NCI-H2029 treated with DMSO at 0.1 percent for 48 hours (cell line): Measurements from ENCODE around the gene MYT1.
"Not testable (repeated sequence)": the region's sequence is repeated elsewhere in the genome, so short reads cannot be mapped to it uniquely, and the experiment has no call there.

Experiments
- DNase-seq: peaks from one replicate; lab custom pipeline; 2025; lab: John Stamatoyannopoulos, UW

The MYT1 gene

DNA sequence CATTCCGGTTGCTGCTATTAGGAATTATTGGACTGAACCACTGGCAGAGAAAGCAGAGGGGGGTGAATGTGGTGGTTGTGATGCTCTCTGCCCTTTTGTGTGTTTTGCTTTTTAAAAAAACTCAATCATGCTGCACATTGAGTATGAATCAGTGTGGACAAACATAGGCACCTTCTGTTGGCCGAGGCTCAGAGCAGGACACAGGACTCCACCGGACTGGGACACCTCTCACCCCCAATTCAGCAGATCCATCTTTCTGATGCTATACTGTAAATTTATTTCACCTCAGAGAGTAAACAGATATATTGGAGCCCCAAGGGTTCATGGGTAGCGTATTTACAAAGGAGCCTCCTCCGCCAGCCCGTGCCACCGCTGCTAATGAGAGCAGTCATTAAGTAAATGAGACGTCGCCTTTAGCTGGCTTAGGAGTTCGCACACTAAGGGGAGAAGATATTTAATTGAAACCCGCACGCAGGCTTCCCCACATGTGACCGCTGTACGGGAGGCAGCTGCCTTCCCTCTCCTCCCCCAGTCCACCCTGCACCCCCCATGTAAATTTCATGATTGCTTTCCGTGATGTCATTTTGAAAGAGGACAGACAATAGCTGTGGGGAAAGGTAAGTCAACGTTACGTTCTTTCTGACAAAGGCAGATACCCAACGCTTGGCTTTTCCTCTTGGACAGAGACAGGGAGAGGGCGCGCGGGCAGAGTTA, at the start of gene MYT1:
Gene MYT1, plus strand, starts transcription at position 330 of the 714 bp plus-strand sequence. CDS start 34,410 bp downstream, outside the sequence.
- DNase-seq, result peak; percentile 97

DNA sequence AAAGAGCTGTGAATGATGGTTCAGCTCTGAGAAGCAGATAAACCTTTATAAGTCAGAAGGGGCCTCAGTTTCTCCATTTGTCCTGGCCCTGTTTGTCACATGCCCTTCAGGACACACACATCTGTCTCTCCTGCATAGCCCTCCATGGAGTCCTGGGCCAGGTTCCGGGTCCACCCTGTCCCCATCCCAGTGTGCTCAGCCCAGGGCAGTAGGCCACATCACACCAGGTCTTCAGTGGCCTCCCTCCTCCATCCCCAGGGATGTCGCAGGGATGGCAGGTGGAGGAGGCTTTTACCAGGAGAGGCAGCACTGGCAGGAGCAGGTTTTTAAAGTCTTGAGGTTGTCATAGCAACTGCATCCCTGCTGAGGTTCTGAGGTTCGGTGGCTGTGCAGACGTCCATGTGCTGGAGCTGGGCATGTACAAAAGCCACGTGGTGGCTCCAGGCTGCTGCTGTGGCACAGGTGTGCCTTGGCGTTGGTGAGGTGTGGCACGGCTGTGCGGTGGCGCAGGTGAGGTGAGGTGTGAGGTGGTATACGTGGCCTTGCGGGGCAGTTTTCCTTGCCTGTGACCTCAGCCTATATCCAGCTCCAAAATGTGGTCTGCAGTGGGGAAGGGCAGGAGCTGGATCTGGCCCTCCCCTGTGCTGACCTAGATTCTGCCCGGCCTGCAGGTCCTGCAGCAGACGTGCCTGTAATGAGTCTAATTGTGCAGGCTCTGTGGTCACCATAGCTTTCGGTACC, 48.9 kb upstream of the MYT1 start:
- no peak for DNase-seq

DNA sequence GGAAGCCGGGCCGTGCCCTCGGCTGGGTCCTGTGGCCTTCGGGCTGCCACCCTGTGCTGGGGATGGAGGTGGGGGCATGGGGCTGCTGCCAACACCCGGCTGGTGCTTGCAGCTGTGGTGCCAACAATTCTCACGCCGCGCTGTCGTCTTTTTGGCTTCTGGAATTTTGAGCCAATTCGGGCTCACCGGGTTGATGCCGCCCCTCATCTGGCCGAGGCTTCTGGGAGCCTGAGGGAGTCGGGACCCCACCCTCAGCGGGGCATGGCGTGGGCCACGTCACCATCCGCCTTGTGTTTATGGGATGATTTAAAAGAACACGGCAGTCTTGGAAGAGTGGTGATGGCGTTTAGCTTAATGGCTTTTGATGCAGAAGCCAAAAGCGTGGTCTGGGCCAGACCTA, 48.2 kb upstream of the MYT1 start:
- no peak for DNase-seq

DNA sequence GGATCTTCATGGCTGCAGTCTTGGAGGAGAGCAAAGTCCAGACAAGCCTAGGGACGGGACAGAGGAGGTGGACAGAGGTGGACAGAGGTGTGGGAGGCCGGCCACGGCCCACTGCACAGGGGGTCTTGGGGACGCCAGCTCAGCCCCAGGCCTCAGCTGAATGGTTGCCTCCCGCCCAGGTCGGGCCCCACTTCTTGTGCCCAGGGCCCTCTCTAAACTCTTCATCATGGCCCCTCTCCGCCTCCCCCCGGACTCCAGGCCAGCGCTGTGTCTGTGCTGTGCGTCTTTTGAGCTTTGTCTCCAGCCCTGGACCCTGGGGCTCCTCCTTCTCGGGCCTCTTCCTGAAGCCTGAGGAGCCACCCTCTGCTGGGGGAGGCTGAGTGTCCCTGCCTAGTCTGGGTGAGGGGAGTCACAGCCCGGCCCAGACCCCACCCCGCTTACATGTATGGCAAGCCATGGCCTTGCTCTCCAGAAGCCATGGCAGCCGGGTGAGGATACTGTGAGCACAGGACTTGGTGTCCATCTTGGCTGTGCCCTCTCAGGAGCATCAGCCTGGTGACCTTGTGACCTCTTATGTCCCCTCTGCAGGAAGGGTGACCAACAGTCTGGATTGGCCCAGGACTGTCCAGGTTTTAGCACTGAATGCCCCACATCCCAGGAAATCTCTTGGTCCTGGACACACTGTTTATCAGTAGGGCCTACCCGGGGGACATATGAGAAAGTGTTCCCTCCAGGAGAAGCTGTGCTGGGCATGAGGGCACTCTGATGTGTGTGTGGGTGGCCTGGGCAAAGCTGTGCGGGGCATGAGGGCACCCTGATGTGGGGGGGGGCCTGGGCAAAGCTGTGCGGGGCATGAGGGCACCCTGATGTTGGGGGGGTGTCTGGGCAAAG, 47.5 kb upstream of the MYT1 start:
- no peak for DNase-seq

DNA sequence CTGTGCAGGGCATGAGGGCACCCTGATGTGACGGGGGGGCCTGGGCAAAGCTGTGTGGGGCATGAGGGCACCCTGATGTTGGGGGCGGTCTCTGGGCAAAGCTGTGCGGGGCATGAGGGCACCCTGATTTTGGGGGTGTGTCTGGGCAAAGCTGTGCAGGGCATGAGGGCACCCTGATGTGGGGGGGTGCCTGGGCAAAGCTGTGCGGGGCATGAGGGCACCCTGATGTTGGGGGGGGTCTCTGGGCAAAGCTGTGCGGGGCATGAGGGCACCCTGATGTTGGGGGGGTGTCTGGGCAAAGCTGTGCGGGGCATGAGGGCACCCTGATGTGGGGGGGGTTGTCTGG, 46.8 kb upstream of the MYT1 start:
- not testable (repeated sequence) for DNase-seq

DNA sequence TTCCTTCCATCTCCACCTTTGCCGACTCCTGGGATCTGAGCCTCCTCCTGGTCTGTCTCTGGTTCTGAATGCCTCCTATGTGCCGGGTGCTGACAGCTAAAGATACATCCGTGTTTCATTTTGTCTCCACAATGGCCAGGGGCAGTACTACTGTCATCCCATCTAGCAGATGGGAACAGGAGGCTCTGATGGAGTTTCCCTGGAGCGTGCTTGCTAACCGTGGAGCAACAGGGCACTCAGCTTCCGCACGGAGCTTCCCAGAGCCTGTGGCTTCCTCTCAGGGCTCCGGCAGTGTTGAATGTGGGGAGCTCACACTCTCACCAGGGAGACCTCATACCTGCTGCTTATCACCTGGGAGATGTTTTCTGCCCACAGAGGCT, 45.0 kb upstream of the MYT1 start:
- DNase-seq, result no peak

DNA sequence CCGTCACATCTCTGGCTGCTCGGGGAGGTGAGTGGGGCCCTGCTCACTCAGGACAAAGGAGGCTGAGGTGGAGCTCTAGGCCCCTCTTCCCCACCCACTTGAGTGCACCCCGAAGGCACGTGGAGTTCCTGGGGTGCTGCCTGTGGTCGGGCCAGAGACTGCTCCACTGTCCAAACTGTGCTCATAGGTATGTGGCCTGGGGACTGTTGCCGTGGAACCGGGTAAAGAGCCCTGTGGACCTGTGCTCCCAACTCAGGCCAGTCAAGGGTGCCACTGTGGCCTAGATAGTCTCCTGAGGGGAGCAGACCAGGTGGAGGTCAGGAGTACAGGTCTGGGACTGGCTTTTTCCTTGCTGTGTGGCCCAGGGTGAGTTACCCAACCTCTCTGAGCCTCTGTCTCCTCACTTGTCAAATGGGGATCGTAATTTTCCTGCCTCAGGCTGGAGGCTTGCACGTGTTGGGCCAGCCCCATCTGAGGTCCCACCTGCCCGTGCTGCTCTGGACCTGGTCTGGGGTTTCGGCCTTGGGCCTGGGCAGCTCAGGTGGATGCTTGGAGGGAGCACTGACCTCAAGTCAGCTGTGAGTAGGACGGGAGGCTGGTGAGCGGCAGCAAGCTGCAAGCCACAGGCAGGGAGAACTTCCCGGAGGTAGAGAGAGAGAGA, 44.4 kb upstream of the MYT1 start:
- DNase-seq, result no peak

DNA sequence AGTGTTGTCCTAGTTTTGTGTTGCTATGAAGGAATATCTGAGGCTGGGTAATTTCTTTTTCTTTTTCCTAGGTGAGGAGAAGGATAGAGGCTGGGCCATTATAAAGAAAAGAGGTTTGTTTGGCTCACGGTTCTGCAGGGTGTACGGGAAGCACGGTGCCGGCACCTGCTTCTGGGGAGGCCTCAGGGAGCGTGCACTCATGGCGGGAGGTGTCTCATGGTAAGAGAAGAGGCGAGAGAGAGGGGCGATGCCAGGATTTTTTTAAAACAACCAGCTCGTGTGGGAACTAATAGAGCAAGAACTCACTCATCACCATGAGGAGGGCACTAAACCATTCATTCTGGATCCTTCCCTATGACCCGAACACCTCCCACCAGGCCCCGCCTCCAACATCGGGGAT, 42.7 kb upstream of the MYT1 start:
- DNase-seq, result no peak

DNA sequence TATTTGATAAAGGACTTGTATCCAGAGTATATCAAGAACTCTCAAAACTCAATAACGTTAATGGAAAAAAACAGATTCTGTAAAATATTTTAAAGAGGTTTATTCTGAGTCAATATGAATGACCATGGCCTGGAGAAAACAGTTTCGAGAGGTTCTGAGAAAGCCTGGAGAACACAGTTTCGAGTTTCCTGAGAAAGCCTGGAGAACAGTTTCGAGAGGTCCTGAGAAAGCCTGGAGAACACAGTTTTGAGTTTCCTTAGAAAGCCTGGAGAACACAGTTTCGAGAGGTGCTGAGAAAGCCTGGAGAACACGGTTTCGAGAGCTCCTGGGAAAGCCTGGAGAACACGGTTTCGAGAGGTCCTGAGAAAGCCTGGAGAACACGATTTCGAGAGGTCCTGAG, 41.3 kb upstream of the MYT1 start:
- DNase-seq, result not testable (repeated sequence)

DNA sequence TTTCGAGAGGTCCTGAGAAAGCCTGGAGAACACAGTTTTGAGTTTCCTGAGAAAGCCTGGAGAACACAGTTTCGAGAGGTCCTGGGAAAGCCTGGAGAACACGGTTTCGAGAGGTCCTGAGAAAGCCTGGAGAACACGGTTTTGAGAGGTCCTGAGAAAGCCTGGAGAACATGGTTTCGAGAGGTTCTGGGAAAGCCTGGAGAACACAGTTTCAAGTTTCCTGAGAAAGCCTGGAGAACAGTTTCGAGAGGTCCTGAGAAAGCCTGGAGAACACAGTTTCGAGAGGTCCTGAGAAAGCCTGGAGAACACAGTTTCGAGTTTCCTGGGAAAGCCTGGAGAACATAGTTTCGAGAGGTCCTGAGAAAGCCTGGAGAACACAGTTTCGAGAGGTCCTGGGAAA, 40.7 kb upstream of the MYT1 start:
- not testable (repeated sequence) for DNase-seq

DNA sequence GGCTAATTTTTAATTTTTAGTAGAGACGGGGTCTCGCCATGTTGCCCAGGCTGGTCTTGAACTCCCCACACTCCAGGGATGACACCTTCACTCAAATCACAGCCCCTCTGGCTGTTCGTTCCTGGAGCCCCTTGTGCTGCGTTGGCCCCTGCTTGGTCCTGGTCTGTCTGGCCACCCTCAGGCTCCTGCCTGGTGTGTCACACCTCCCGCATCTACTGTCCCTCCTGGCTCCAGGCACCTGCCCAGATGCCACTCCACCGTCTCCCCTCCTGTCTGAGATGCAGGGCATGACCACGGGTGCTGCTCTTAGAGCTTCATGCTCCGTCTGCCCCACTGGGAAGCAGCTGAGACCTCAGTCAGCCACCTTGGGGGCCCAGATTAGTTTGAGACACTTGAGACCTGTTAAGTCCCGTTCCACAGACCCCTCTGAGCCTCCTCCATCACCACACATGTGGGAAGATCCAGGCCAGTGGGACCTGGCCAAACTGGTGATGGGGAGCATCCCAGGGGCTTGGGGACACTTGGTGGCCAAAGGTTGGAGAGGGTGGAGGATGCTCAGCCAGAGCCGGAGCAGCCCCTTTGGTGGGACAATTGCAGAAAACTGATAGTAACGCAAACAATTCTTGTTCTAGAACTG, 35.0 kb upstream of the MYT1 start:
- no peak for DNase-seq

DNA sequence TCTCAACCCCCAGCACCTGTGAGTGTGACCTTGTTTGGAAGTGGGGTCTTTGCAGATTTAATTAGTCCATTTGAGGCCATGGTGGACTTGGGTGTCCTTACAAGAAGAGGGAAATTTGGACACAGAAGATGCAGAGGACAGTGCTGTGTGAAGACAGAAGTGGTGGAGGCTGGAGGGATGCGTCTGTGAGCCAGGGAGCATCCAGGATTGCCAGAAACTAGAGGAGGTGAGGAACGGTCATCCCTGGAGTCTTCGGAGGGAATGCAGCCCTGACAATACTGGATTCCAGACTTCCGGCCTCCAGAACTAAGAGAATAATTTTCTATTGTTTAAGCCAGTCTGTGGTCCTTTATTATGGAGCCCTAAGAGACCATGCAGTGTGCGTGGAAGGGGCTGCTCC, 34.0 kb upstream of the MYT1 start:
- no peak for DNase-seq

DNA sequence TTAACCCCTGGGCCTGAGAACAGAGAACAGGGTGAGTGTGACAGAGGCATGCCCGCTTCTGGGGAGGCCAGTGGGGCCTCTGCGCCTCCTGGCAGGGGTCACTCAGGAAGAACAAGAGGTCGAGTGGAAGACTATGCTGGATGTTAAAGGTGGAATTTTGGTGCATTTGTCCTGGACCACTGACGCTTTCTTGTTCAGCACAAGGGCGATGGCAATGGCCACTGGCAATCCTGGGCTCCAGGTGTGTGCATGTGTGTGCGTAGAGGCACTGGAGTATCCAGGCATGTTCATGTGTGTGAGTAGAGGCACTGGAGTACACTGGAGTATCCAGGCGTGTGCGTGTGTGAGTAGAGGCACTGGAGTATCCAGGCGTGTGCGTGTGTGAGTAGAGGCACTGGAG, 33.4 kb upstream of the MYT1 start:
- no peak for DNase-seq

DNA sequence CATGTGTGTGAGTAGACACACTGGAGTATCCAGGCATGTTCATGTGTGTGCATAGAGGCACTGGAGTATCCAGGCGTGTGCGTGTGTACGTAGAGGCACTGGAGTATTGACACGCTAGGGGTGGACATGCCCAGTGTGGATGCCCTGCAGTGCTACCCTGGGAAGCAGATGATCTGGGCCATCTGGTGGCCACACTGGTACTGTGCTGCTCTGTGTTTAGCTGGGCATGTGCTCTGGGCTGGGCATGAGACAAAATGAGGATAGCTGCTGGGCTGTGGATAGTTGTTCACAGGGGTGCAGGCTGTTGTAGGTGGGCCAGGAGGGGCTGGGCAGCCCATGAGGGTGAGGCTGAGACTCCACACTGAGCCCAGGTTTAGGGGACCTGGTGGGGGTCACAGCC, 32.8 kb upstream of the MYT1 start:
- no peak for DNase-seq

DNA sequence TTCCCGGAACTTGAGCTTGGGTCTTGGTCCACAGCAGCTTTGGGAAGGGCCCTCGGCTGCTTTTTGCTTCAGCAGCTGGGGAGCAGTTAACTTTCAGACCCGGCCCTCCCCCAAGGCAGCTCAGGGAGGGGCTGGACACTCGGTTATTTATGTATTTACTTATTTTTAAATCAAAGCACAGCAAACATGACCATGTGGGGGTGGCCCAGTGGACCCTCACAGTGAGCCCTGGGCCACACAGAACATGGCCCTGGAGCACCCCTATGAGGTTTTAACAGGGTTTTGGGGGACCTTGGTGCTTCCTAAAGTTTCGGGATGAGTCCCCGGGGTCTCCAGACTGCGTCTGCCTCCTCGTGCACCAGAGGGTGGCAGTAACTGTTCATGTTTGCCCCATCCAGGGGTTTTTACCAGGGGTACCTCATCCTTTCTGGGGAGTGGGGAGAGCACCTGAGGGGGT, 30.3 kb upstream of the MYT1 start:
- DNase-seq, result no peak

DNA sequence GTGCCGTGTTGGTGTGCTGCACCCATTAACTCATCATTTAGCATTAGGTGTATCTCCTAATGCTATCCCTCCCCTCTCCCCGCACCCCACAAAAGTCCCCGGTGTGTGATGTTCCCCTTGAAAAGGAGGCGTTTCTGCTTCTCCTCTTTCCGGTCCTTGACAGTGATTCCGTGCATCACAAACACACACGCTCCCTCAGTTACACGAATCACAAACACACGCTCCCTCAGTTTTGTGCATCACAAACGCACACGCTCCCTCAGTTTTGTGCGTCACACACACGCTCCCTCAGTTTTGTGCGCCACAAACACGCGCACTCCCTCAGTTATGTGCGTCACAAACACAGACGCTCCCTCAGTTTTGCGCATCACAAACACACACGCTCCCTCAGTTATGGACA, 29.5 kb upstream of the MYT1 start:
- DNase-seq, result not testable (repeated sequence)

DNA sequence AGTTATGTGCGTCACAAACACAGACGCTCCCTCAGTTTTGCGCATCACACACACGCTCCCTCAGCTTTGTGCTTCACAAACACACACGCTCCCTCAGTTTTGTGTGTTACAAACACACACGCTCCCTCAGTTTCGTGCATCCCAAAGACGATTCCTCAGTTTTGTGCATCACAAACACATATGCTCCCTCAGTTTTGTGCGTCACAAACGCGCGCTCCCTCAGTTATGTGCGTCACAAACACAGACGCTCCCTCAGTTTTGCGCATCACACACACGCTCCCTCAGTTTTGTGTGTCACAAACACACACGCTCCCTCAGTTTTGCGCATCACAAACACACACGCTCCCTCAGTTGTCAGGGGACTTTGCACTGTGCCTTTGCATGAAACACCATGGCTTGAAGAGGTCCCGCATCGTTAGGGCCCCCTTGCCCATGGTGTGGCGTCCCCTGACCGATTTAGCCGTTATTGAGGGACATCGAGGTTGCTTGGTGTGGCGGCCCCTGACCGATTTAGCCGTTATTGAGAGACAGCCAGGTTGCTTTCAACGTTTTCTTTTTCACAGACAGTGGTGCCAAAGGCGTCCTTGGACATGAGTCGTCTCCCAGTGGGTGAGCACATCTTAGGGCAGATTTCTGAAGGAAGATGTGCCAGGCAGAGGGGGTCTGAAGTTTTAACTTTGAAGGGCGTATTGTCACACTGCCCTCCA, 28.1 kb upstream of the MYT1 start:
- DNase-seq, result no peak

DNA sequence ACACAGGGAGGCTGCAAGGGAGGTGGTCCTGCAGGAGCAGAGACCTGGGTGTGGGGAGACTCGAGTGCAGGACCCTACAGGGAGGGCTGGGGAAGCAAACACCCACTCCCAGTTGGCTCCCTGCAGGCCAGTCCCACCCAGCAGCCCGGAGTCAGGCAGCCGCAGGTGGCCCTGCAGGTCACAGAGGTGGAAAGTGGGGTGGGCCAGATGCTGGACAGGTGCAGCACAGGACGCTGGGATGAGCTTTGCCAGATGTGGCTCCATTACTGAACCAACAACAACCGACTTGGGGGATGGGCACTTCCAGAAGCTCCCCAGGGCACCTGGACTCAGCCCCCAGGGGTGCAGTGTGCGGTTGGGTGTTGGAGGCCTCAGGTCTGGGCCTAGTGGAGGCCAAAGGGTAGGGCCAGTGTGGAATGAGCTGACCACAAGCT, 26.6 kb upstream of the MYT1 start:
- no peak for DNase-seq

DNA sequence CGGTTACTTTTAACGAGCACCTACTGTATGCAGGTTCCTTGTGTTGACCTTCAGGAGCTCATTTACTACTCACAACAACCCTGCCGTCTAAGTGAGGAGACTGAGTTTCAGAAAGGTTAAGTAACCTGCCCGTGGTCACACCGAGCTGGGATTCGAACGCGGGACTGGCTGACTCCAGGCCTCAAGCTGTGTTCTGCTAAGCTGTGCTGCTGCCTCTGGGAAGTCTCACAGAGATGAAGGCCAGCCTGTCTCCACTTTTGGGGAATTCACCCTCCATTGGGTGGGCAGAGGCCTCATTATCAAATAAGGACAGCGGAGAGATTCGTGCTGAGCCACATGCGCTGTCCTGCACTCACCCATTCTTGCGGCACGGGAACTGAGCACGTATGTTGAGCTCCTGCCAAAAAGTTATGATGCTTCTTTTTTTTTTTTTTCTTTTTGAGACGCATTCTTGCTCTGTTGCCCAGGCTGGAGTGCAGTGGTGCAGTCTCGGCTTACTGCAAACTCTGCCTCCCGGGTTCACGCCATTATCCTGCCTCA, 25.9 kb upstream of the MYT1 start:
- DNase-seq, result no peak

DNA sequence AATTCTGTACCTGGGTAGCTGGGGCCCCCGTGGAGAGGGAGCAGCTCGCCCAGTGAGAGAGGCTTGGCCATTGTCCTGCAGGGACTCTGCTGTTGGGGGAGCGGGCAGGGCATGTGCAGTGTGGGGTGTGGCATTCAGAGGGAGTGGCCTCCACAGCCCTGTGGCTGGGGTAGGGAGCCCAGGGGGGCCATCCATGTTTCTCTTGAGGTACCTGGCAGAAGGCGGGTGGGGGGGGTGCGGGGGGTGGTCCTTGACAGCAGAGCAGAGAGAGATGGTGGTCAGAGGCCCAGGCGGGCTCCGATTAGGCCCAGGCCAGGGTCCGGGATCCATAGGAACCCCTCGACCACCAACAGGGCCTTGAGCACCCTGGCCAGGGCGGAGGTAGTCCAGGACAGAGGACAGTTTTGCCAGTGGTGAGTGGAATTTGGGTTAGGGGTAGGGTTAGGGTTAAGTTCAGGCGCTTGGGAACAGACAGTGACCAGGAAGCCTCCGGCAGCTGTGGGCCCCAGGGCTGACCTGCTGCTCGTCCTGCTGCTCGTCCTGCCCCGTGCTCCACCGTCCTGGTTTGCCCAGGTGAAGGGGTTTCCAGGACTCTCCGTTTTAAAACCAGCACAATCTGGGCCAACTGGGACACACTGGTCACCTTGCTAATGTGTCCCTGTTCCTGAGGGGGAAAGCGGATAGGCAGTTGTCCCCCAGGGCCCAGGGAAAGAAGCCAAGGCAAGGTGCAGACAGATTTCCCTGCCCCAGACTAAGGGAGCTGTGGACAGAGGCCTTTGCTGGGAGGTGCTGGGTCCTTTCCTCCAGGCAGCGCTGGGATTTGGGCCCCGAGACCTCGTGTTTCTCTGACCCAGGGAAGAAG, 24.8 kb upstream of the MYT1 start:
- no peak for DNase-seq
